Measurements from ENCODE around the gene MRC2.

DNA sequence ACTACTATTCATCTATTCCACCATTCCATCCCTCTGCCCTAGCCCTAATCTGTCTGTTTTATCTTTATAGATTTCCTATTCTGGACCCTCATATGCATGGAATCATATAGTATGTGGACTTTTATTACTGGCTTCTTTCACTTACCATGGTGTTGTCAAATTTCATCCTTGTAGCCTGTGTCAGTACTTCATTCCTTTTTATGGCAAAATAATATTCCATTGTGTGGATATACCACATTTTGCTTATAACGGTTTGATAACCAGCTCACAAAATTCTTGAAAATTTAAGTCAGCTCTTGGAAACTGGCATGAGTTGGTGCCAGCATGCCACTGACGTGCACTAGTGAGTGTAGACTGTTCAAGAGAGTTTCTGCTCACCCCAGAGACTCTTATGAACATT lies 30.3 kb upstream of the MRC2 start:
- TF ChIP-seq, protein P1, sequence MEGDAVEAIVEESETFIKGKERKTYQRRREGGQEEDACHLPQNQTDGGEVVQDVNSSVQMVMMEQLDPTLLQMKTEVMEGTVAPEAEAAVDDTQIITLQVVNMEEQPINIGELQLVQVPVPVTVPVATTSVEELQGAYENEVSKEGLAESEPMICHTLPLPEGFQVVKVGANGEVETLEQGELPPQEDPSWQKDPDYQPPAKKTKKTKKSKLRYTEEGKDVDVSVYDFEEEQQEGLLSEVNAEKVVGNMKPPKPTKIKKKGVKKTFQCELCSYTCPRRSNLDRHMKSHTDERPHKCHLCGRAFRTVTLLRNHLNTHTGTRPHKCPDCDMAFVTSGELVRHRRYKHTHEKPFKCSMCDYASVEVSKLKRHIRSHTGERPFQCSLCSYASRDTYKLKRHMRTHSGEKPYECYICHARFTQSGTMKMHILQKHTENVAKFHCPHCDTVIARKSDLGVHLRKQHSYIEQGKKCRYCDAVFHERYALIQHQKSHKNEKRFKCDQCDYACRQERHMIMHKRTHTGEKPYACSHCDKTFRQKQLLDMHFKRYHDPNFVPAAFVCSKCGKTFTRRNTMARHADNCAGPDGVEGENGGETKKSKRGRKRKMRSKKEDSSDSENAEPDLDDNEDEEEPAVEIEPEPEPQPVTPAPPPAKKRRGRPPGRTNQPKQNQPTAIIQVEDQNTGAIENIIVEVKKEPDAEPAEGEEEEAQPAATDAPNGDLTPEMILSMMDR (IDR thresholded peaks at IDR 0.05): no peak
- no peak for TF ChIP-seq POLR2A (IDR thresholded peaks at IDR 0.05)

Data from gastroesophageal sphincter (tissue), 3 donors.